Fibroblast of pulmonary artery (primary cell): Measurements from ENCODE around the gene CCDC14.

ENCODE experiments used
- DNase-seq: peaks from one replicate; pipeline ENCODE4 v3.0.0-alpha.2; 2010; ENCODE audit warnings: low read depth
- H3K4me3 ChIP-seq: replicated peaks from 2 replicates; pipeline ENCODE4 v1.5.1; 2011; ENCODE audit warnings: low read depth, mild to moderate bottlenecking, control low read depth, low read length, moderate library complexity
- CTCF ChIP-seq: IDR thresholded peaks from 2 replicates; pipeline ENCODE4 v1.5.1; 2011; ENCODE audit warnings: mild to moderate bottlenecking, control low read depth, low read length, inconsistent platforms; ENCODE audit errors: missing control alignments

The CCDC14 gene

GRCh38 chr3:123935830-123936229 is 25.2 kb downstream of the CCDC14 start:
- no peak for TF ChIP-seq CTCF
- H3K4me3 ChIP-seq, result no peak overlapping the region
- DNase-seq, result no peak

GRCh38 chr3:123934250-123934649 is 26.8 kb downstream of the CCDC14 start:
- H3K4me3 ChIP-seq, result no peak overlapping the region
- no peak for DNase-seq
- TF ChIP-seq CTCF, result no peak

- no peak for DNase-seq
- no peak overlapping the region for H3K4me3 ChIP-seq
- no peak for TF ChIP-seq CTCF
Measured at GRCh38 chr3:123930445-123930844, 30.6 kb downstream of the CCDC14 start.

- no peak overlapping the region for H3K4me3 ChIP-seq
- no peak for TF ChIP-seq CTCF
- no peak for DNase-seq
Measured at GRCh38 chr3:123929325-123929724, 31.7 kb downstream of the CCDC14 start.

- no peak overlapping the region for H3K4me3 ChIP-seq
- TF ChIP-seq CTCF, result no peak
- no peak for DNase-seq
Measured at GRCh38 chr3:123926396-123926795, 34.6 kb downstream of the CCDC14 start.

- no peak for DNase-seq
- no peak for TF ChIP-seq CTCF
- no peak overlapping the region for H3K4me3 ChIP-seq
Measured at GRCh38 chr3:123920868-123921267, 40.2 kb downstream of the CCDC14 start.

GRCh38 chr3:123920383-123920782 is 40.6 kb downstream of the CCDC14 start:
- peak; percentile 1 for DNase-seq
- H3K4me3 ChIP-seq, result no peak overlapping the region
- no peak for TF ChIP-seq CTCF
